Cardiac fibroblast (primary cell): ENCODE data around the gene MED12L.

Experiments
- DNase-seq, 2 donors: peaks; one replicate each; pipeline versions ENCODE4 v3.0.0 to v3.0.0-alpha.2; 2010; ENCODE audit warnings: low read depth in 2 of 2
- H3K4me3 ChIP-seq, 2 donors: replicated peaks in 1 of 2; 1 replicate in 1 of 2; 2 replicates in 1 of 2; pipeline ENCODE4 v1.5.1; 2011; ENCODE audit warnings: low read depth in 2 of 2, low read length in 2 of 2, mild to moderate bottlenecking in 2 of 2, moderate library complexity in 1 of 2
- CTCF ChIP-seq: IDR thresholded peaks from one replicate; pipeline ENCODE4 v1.5.1; 2011; ENCODE audit warnings: low read depth, mild to moderate bottlenecking, low read length, inconsistent platforms

The MED12L gene

GRCh38 chr3:151371526-151371925 lies 286.1 kb downstream of the MED12L start:
- H3K4me3 ChIP-seq, result no peak overlapping the region
- peak in 1 of 2 donors; percentile 14 for DNase-seq
- no peak for TF ChIP-seq CTCF

- H3K4me3 ChIP-seq, result no peak overlapping the region
- TF ChIP-seq CTCF, result no peak
- DNase-seq, result peak; percentile 21 to 42
Measured at GRCh38 chr3:151372063-151372820, 286.8 kb downstream of the MED12L start.

GRCh38 chr3:151377768-151378385 lies 292.4 kb downstream of the MED12L start:
- no peak overlapping the region for H3K4me3 ChIP-seq
- no peak for DNase-seq
- no peak for TF ChIP-seq CTCF

- H3K4me3 ChIP-seq, result no peak overlapping the region
- peak; percentile 79 for TF ChIP-seq CTCF
- peak; percentile 26 to 48 for DNase-seq
Measured at GRCh38 chr3:151379083-151379734, 293.7 kb downstream of the MED12L start.

GRCh38 chr3:151382671-151383070 lies 297.2 kb downstream of the MED12L start:
- no peak for DNase-seq
- no peak overlapping the region for H3K4me3 ChIP-seq
- no peak for TF ChIP-seq CTCF

- no peak for DNase-seq
- H3K4me3 ChIP-seq, result no peak overlapping the region
- TF ChIP-seq CTCF, result no peak
Measured at GRCh38 chr3:151383111-151383510, 297.6 kb downstream of the MED12L start.
